Fibroblast of mammary gland (primary cell): ENCODE data around the gene SLC36A3.
"Not testable (repeated sequence)": the region's sequence is repeated elsewhere in the genome, so short reads cannot be mapped to it uniquely, and the experiment has no call there.

Source experiments
- DNase-seq: peaks from one replicate; pipeline ENCODE4 v3.0.0-alpha.2; 2010; ENCODE audit warnings: low read depth
- H3K4me3 ChIP-seq: 2 replicates; pipeline ENCODE4 v1.5.1; 2011; ENCODE audit warnings: low read depth, mild to moderate bottlenecking, low read length, moderate library complexity; ENCODE audit not compliant: control insufficient read depth
- CTCF ChIP-seq: conservative IDR thresholded peaks from 2 replicates; pipeline ENCODE4 v1.5.1; 2011; ENCODE audit warnings: low read depth, low read length, inconsistent platforms; ENCODE audit not compliant: control insufficient read depth, insufficient read depth

The SLC36A3 gene

GRCh38 chr5:151310932-151311331 is 7.4 kb upstream of the SLC36A3 start:
- TF ChIP-seq CTCF = no peak
- no peak overlapping the region for H3K4me3 ChIP-seq
- no peak for DNase-seq

DNA sequence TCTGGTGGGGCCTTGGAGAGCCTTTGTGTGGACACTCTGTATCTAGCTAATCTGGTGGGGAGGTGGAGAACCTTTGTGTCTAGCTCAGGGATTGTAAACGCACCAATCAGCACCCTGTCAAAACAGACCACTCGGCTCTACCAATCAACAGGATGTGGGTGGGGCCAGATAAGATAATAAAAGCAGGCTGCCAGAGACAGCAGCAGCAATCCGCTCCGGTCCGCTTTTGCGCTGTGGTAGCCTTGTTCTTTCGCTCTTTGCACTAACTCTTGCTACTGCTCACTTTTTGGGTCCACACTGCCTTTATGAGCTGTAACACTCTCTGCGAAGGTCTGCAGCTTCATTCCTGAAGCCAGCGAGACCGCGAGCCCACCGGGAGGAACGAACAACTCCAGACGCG is 6.3 kb upstream of the SLC36A3 start:
- DNase-seq, H3K4me3 ChIP-seq: not testable (repeated sequence)

DNA sequence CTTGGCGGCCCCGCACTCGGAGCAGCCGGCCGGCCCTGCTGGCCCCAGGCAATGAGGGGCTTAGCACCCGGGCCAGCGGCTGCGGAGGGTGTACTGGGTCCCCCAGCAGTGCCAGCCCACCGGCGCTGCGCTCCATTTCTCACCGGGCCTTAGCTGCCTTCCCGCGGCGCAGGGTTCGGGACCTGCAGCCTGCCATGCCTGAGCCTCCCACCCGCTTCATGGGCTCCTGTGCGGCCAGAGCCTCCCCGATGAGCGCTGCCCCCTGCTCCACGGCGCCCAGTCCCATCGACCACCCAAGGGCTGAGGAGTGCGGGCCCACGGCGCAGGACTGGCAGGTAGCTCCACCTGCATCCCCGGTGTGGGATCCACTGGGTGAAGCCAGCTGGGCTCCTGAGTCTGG is 5.7 kb upstream of the SLC36A3 start:
- H3K4me3 ChIP-seq = not testable (repeated sequence)

DNA sequence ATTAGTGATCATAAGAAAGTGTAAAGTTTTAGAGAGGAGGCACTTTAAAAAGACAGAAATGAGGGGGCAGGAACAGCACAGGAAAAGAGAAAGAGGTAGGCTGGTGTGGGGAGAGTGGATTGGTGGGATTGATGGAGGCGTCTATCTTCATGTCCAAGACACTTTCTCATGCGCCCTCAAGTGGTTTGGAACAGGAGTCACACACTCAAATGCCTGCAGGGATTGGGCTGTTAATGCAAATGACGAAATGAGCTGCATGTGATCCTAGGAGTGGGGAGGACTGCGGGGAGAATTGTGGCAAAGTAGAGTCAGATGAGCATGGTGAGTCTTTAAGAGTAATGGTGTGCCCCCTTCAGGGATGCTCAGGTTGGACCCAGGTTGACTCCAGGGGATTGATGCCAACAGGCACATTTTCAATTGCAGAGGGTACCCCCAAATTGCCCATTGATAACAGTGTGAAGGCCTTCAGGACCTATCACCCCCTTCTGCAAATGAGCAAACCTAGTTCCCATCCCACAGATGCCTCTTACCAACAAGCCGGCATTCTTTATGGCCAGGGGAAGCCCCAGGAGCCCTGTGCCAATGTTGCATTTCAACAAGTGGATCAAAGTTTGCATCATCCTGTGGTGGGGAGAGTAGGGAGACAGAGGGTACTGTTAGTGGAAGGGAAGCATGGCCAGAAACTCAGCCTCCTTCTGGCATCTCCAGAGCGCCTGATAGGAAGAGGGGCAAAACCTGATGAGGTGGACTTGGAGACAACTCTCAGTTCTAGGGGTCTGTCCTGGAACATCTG is 5.3 kb downstream of the SLC36A3 start:
- peak; percentile 74 for DNase-seq
- H3K4me3 ChIP-seq = no peak overlapping the region
- peak; percentile 66 for TF ChIP-seq CTCF

More for the DNA sequence above, 5.7 kb upstream of the SLC36A3 start:
- not testable (repeated sequence) for DNase-seq

DNA sequence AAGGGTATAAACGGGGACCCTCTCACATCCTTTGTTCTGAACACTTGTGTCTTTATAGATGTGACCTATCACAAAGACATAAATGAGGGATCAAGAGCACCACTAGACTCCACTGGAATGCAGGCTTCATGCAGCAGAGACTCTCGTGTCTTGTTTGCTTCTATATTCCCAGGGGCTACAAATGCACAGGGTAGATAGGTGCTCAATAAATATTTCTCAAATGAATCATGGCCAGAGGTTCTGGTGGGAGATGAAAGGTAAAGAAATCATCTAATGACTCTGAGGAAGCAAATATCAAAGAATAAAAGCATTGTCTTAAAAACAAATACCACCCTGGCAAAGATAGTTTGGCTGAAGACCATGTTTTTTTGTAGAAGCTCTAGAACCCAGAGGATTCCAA is 6.6 kb downstream of the SLC36A3 start:
- no peak for DNase-seq
- no peak for TF ChIP-seq CTCF
- no peak overlapping the region for H3K4me3 ChIP-seq

DNA sequence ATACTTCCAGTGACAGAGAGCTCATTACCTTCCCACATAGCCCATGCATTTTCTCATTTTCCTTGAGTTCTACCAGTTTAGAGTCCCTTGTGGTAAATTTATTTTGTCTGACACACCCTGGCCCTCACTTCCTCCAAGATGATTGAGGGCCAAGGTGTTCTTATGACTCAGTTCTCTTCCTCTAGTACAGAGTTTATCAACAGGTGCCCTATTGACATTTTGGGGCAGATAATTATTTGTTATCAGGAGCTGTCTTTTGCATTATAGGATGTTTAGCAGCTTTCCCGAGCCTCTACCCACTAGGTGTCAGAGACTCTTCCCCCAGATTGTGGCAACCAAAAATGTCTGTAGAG is 7.1 kb downstream of the SLC36A3 start:
- DNase-seq = no peak
- no peak overlapping the region for H3K4me3 ChIP-seq
- TF ChIP-seq CTCF = no peak

- no peak for TF ChIP-seq CTCF
- no peak for DNase-seq
- H3K4me3 ChIP-seq = no peak overlapping the region
Measured at GRCh38 chr5:151295791-151296477, 7.6 kb downstream of the SLC36A3 start.
